Measurements from ENCODE around the gene TEAD2. TPM values are rescaled to one million over a fixed set of nuclear protein-coding genes. Genes with fewer than 3 reads are reported as not detected.

Gene TEAD2
- total and polyA plus RNA-seq, 2 of the 13 experiments (the other 11 are each of a cell fraction or from before 2014, with no cell fraction given) = 10.8 to 12.5 TPM

DNA sequence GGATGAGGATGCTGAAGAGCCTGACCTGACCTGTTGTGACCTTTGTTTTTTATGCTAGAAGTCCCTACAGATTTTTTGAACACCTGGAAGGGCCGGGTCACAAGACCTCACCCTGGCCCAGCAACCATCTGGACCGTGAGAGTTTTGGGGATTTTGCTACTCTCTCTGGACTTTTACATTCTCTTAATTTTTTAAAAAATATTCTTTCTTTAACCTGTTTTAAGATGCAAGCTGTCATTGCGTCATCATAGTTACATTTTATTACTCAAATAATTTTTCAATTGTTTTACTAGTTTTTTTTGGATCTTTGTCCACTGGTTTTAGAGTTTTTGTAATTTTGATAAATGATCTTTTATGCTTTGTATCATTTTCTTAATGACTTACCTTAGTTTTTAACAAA, 9.0 kb upstream of the TEAD2 start:
- H3K9me3 ChIP-seq (ENCODE audit: low read length) = peaks cover 11% of the 10 kb centered on the region
- H3K4me3 ChIP-seq (replicated peaks in 1 of 3; ENCODE audit: insufficient read depth in 1 of 3, low read depth in 2 of 3, low read length in 3 of 3) = no peak overlapping the region
- POLR2A ChIA-PET = no interaction called here
- H3K27me3 ChIP-seq (ENCODE audit: control insufficient read depth in 1 of 2, insufficient read depth in 2 of 2, low read length in 2 of 2) = peaks cover 1 to 5% of the 10 kb centered on the region in 2 experiments; a peak in 2 of 5 replicates
- H3K4me1 ChIP-seq (ENCODE audit: insufficient read depth, low read length) = no peaks in the 10 kb centered on the region
- H3K79me2 ChIP-seq (ENCODE audit: insufficient read depth, low read length) = no peaks in the 10 kb centered on the region
- no peak overlapping the region for H3K27ac ChIP-seq (ENCODE audit: extremely low read length, insufficient read depth, low read length)
- no peak for DNase-seq (ENCODE audit: low spot score)
- intact Hi-C loops (cut with micrococcal nuclease; ENCODE audit: unreplicated experiment) (no loop called here), in situ Hi-C loops (cut with HindIII; ENCODE audit: extremely low pct_ligation_motif_present, low pct_unique_long_range_greater_than_20kb) (no loop called here)
- TF ChIP-seq CEBPB (IDR thresholded peaks at IDR 0.05; ENCODE audit: borderline replicate concordance, low read depth, low read length) (peak; percentile 5; the same call in 1 of the 2 replicates), NFRKB (IDR thresholded peaks at IDR 0.05) (no peak), ATF7 (IDR thresholded peaks at IDR 0.05) (peak; percentile 51), ATF7 (CRISPR knock-in tag; IDR thresholded peaks at IDR 0.05) (no peak)
- WGBS (ENCODE audit: low lambda C conversion rate) = 8% methylated on average over 3 of the region's 3 CpGs
- no peak for FAIRE-seq
- no peak for ATAC-seq
- H3K4me2 ChIP-seq (ENCODE audit: low read depth, low read length) = no peak overlapping the region
- H2AFZ ChIP-seq (ENCODE audit: low read length) = no peak overlapping the region
- no TSS peak for BruUV-seq (replicated peaks)
- CTCF ChIA-PET (ENCODE audit: low intra/inter-chr PET ratio, low total read pairs) = no interaction called here
- H3K9ac ChIP-seq (ENCODE audit: insufficient read depth, low read depth, low read length) = no peak overlapping the region
- no peaks in the 10 kb centered on the region for H4K20me1 ChIP-seq (ENCODE audit: insufficient read depth, low read length)
- H3K36me3 ChIP-seq (replicated peaks in 1 of 2; ENCODE audit: control insufficient read depth in 1 of 2, insufficient read depth in 2 of 2, low read length in 2 of 2) = no peaks in the 10 kb centered on the region

DNA sequence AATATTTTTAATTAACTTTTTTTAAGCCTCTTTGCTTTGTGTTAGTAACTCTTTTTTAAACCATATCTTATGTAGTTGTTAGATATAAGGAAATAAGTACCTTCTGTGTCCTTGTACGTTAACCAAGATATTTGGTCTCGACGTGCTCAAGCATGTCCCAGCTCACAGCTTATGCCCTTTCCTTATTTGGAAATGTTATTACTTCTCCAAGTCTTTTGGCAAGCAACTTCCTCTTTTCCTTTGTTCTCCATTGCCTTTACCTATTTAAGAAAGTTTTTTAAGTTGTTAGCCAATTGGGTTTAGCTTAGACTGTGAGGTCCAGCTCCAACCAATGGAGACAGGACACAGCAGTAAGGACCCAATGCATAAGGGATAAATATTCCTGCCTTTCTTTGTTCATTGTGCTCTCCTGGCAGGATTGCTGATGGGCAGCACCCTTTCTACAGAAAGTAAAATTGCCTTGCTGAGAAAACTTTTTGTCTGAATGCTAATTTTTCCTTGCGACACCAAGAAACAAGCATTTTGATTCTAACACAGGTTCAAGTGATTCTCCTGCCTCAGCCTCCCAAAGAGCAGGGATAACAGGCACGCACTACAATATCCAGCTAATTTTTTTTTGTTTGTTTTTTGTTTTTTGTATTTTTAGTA, 6.6 kb upstream of the TEAD2 start:
- H4K20me1 ChIP-seq (ENCODE audit: insufficient read depth, low read length) = no peaks in the 10 kb centered on the region
- H3K9ac ChIP-seq (ENCODE audit: insufficient read depth, low read depth, low read length) = no peak overlapping the region
- H3K27ac ChIP-seq (ENCODE audit: extremely low read length, insufficient read depth, low read length) = no peak overlapping the region
- intact Hi-C loops (cut with micrococcal nuclease; ENCODE audit: unreplicated experiment) (no loop called here), in situ Hi-C loops (cut with HindIII; ENCODE audit: extremely low pct_ligation_motif_present, low pct_unique_long_range_greater_than_20kb) (no loop called here)
- H2AFZ ChIP-seq (ENCODE audit: low read length) = no peak overlapping the region
- no peaks in the 10 kb centered on the region for H3K79me2 ChIP-seq (ENCODE audit: insufficient read depth, low read length)
- FAIRE-seq (no peak), ATAC-seq (no peak), DNase-seq (ENCODE audit: low spot score) (no peak)
- peaks cover 1 to 4% of the 10 kb centered on the region in 2 experiments; a peak in 1 of 5 replicates for H3K27me3 ChIP-seq (ENCODE audit: control insufficient read depth in 1 of 2, insufficient read depth in 2 of 2, low read length in 2 of 2)
- ChIA-PET CTCF (ENCODE audit: low intra/inter-chr PET ratio, low total read pairs) (no interaction called here), POLR2A (no interaction called here)
- H3K4me1 ChIP-seq (ENCODE audit: insufficient read depth, low read length) = peaks cover 17% of the 10 kb centered on the region
- 56% methylated on average over 5 of the region's 5 CpGs for WGBS (ENCODE audit: low lambda C conversion rate)
- peak; percentile 50; the same call in 1 of the 2 replicates for TF ChIP-seq ZNF562 (CRISPR knock-in tag; IDR thresholded peaks at IDR 0.05; ENCODE audit: borderline replicate concordance)
- no peak for TF ChIP-seq HOXA5 (CRISPR knock-in tag; IDR thresholded peaks at IDR 0.05)
- TF ChIP-seq, protein P1, sequence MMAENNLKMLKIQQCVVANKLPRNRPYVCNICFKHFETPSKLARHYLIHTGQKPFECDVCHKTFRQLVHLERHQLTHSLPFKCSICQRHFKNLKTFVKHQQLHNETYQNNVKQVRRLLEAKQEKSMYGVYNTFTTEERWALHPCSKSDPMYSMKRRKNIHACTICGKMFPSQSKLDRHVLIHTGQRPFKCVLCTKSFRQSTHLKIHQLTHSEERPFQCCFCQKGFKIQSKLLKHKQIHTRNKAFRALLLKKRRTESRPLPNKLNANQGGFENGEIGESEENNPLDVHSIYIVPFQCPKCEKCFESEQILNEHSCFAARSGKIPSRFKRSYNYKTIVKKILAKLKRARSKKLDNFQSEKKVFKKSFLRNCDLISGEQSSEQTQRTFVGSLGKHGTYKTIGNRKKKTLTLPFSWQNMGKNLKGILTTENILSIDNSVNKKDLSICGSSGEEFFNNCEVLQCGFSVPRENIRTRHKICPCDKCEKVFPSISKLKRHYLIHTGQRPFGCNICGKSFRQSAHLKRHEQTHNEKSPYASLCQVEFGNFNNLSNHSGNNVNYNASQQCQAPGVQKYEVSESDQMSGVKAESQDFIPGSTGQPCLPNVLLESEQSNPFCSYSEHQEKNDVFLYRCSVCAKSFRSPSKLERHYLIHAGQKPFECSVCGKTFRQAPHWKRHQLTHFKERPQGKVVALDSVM (CRISPR knock-in tag; IDR thresholded peaks at IDR 0.05) = no peak
- TF ChIP-seq, protein P2, sequence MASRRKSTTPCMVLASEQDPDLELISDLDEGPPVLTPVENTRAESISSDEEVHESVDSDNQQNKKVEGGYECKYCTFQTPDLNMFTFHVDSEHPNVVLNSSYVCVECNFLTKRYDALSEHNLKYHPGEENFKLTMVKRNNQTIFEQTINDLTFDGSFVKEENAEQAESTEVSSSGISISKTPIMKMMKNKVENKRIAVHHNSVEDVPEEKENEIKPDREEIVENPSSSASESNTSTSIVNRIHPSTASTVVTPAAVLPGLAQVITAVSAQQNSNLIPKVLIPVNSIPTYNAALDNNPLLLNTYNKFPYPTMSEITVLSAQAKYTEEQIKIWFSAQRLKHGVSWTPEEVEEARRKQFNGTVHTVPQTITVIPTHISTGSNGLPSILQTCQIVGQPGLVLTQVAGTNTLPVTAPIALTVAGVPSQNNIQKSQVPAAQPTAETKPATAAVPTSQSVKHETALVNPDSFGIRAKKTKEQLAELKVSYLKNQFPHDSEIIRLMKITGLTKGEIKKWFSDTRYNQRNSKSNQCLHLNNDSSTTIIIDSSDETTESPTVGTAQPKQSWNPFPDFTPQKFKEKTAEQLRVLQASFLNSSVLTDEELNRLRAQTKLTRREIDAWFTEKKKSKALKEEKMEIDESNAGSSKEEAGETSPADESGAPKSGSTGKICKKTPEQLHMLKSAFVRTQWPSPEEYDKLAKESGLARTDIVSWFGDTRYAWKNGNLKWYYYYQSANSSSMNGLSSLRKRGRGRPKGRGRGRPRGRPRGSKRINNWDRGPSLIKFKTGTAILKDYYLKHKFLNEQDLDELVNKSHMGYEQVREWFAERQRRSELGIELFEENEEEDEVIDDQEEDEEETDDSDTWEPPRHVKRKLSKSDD (CRISPR knock-in tag; IDR thresholded peaks at IDR 0.05; ENCODE audit: low read depth) = no peak
- TF ChIP-seq CEBPG (CRISPR knock-in tag; IDR thresholded peaks at IDR 0.05) = no peak
- no TSS peak for BruUV-seq (replicated peaks)
- H3K4me3 ChIP-seq (replicated peaks in 1 of 3; ENCODE audit: insufficient read depth in 1 of 3, low read depth in 2 of 3, low read length in 3 of 3) = no peak overlapping the region
- H3K4me2 ChIP-seq (ENCODE audit: low read depth, low read length) = no peak overlapping the region
- no peaks in the 10 kb centered on the region for H3K36me3 ChIP-seq (replicated peaks in 1 of 2; ENCODE audit: control insufficient read depth in 1 of 2, insufficient read depth in 2 of 2, low read length in 2 of 2)
- H3K9me3 ChIP-seq (ENCODE audit: low read length) = peaks cover 11% of the 10 kb centered on the region

Measured in HepG2 (cell line).